Endothelial cell of umbilical vein (primary cell): ENCODE results near the gene PTTG1. TPM values are rescaled to one million over a fixed set of nuclear protein-coding genes. Genes with fewer than 3 reads are reported as not detected.
A peak's percentile ranks its signal among the peaks of the same experiment; 100 is the strongest.

Experiments used
- BruUV-seq: library from RNA; stranded (reverse); fragments of 400-500 nt; replicated peaks from 2 replicates; lab custom pipeline; 2021; lab: Mats Ljungman, UMichigan
- CTCF ChIA-PET: fragments of 300-600, 350-600 bp; sonication (Branson Sonifier 250); formaldehyde crosslinking; loops from one replicate; lab custom pipeline; 2021; ENCODE audit warnings: antibody characterized with exemption, inconsistent platforms; lab: Charles Lee
- POLR2A ChIA-PET: fragments of 300-600, 350-600 bp; sonication (Branson Sonifier 250); formaldehyde crosslinking; loops from one replicate; lab custom pipeline; 2021; ENCODE audit warnings: antibody characterized with exemption, inconsistent platforms; lab: Charles Lee
- DNase-seq: peaks from one replicate; pipeline ENCODE4 v3.0.0-alpha.2; 2011; ENCODE audit warnings: low read depth, low spot score
- FAIRE-seq: peaks from 2 replicates; lab custom pipeline; 2011; peaks lifted over from hg19 to GRCh38; lab: Jason Lieb, UNC
- H2AFZ ChIP-seq: 2 replicates; pipeline ENCODE4 v1.6.0; 2012; ENCODE audit warnings: low read depth, low read length, control low read depth, inconsistent platforms
- H3K27ac ChIP-seq: 2 replicates; pipeline ENCODE4 v1.5.1; 2011; ENCODE audit warnings: low read depth, mild to moderate bottlenecking, control low read depth, low read length, moderate library complexity; ENCODE audit not compliant: insufficient read depth
- H3K27me3 ChIP-seq, 2 experiments: 2 replicates each; pipeline versions ENCODE4 v1.6.0 to v1.6.1; 2011; ENCODE audit warnings: low read length in 2 of 2, mixed read lengths in 1 of 2; ENCODE audit not compliant: control insufficient read depth in 2 of 2, insufficient read depth in 2 of 2
- H3K36me3 ChIP-seq, 2 experiments: 2 replicates in 1 of 2; 3 replicates in 1 of 2; pipeline ENCODE4 v1.5.1; 2011; ENCODE audit warnings: low read length in 2 of 2, mild to moderate bottlenecking in 1 of 2, moderate library complexity in 1 of 2; ENCODE audit not compliant: control insufficient read depth in 2 of 2, insufficient read depth in 2 of 2; ENCODE audit errors: extremely low read depth in 1 of 2
- H3K4me1 ChIP-seq: 3 replicates; pipeline ENCODE4 v1.5.1; 2011; ENCODE audit warnings: mild to moderate bottlenecking, low read length; ENCODE audit not compliant: control insufficient read depth, insufficient read depth; ENCODE audit errors: extremely low read depth
- H3K4me2 ChIP-seq: 2 replicates; pipeline ENCODE4 v1.6.1; 2011; ENCODE audit warnings: low read length, control low read depth, mixed read lengths; ENCODE audit not compliant: insufficient read depth
- H3K4me3 ChIP-seq, 3 experiments: fragments of 200-600 bp in 1 of 3; sonication (generic), shearing (Covaris generic) in 1 of 3; replicated peaks in 1 of 3; 2 replicates each; pipeline ENCODE4 v1.5.1; 2011 to 2016; ENCODE audit warnings: control low read depth in 3 of 3, low read length in 3 of 3, mild to moderate bottlenecking in 2 of 3, inconsistent platforms in 1 of 3, low read depth in 1 of 3, moderate library complexity in 1 of 3; ENCODE audit not compliant: insufficient read depth in 1 of 3
- H3K79me2 ChIP-seq: 2 replicates; pipeline ENCODE4 v1.6.0; 2012; ENCODE audit warnings: low read length, inconsistent platforms; ENCODE audit not compliant: control insufficient read depth, insufficient read depth
- H3K9ac ChIP-seq: replicated peaks from 2 replicates; pipeline ENCODE3; 2011; ENCODE audit warnings: low read length, control low read depth; ENCODE audit not compliant: insufficient read depth; ENCODE audit errors: extremely low read depth
- H3K9me1 ChIP-seq: replicated peaks from 3 replicates; pipeline ENCODE4 v1.6.0; 2011; ENCODE audit warnings: mild to moderate bottlenecking, low read length; ENCODE audit not compliant: control insufficient read depth, insufficient read depth; ENCODE audit errors: extremely low read depth
- H3K9me3 ChIP-seq: replicated peaks from 2 replicates; pipeline ENCODE4 v1.5.1; 2012; ENCODE audit warnings: low read length, inconsistent platforms; ENCODE audit not compliant: control insufficient read depth, insufficient read depth
- H4K20me1 ChIP-seq: replicated peaks from 2 replicates; pipeline ENCODE3; 2011; ENCODE audit warnings: mild to moderate bottlenecking, low read length; ENCODE audit not compliant: control insufficient read depth, insufficient read depth; ENCODE audit errors: extremely low read depth
- CTCF ChIP-seq, 2 donors: IDR thresholded peaks; 1 replicate in 1 of 2; 2 replicates in 1 of 2; pipeline ENCODE4 v1.5.1; 2011; ENCODE audit warnings: low read length in 2 of 2, mild to moderate bottlenecking in 2 of 2, moderate library complexity in 2 of 2, control low read depth in 1 of 2, inconsistent platforms in 1 of 2, low read depth in 1 of 2; ENCODE audit not compliant: insufficient read depth in 1 of 2; ENCODE audit errors: extremely low read depth in 1 of 2
- EZH2 ChIP-seq: IDR thresholded peaks from 2 replicates; pipeline ENCODE4 v1.6.1; 2012; ENCODE audit warnings: borderline replicate concordance, low read depth, mild to moderate bottlenecking, moderate library complexity, low read length, inconsistent platforms; ENCODE audit not compliant: severe bottlenecking
- FOS ChIP-seq: IDR thresholded peaks from 2 replicates; pipeline ENCODE4 v1.6.1; 2011; ENCODE audit warnings: mild to moderate bottlenecking, low read length, moderate library complexity, borderline replicate concordance; ENCODE audit not compliant: insufficient read depth
- GATA2 ChIP-seq: IDR thresholded peaks from 2 replicates; pipeline ENCODE4 v1.7.0; 2011; ENCODE audit warnings: low read depth, mild to moderate bottlenecking, moderate library complexity, mixed read lengths, low read length; ENCODE audit not compliant: insufficient read length, insufficient read depth
- JUN ChIP-seq: IDR thresholded peaks from 2 replicates; pipeline ENCODE4 v1.6.1; 2011; ENCODE audit warnings: borderline replicate concordance, low read depth; ENCODE audit not compliant: insufficient read length, insufficient read depth
- MAX ChIP-seq: IDR thresholded peaks from 2 replicates; pipeline ENCODE4 v1.6.1; 2011; ENCODE audit not compliant: insufficient read depth, insufficient read length
- MYC ChIP-seq: IDR thresholded peaks from one replicate; pipeline ENCODE4 v1.6.1; 2011; ENCODE audit warnings: mild to moderate bottlenecking, low read depth, low read length
- POLR2AphosphoS5 ChIP-seq: IDR thresholded peaks from 2 replicates; pipeline ENCODE4 v1.6.1; 2012; ENCODE audit warnings: low read depth, mild to moderate bottlenecking, control low read depth, low read length, moderate library complexity; ENCODE audit not compliant: insufficient read depth
- dilution Hi-C: fragments of 300-500 bp; cut with MboI; formaldehyde crosslinking; loops from one replicate; pipeline ENCODE4 v1.15.0; 2019; ENCODE audit warnings: low sequenced_read_pairs; ENCODE audit not compliant: extremely low pct_ligation_motif_present
- intact Hi-C: fragments of 100-400 bp; cut with micrococcal nuclease; formaldehyde crosslinking; loops from one replicate; pipeline ENCODE4 v1.10.0; 2022
- polyA plus RNA-seq, 4 experiments: library from polyadenylated mRNA; depleted of rRNA in 3 of 4; stranded (reverse) in 3 of 4; unstranded in 1 of 4; fragments of >200 nt; gene quantifications; 2 replicates each; pipeline versions ENCODE4 v1.2.1 to v1.2.3, GENCODE V29; 2011 to 2012; ENCODE audit warnings: missing spikeins in 1 of 4
- total RNA-seq: library from RNA; stranded (reverse); gene quantifications from 2 replicates; pipeline ENCODE4 v1.2.3, GENCODE V29; 2021

Gene PTTG1
- total and polyA plus RNA-seq, 2 donors (not counting 3 experiments of a cell fraction or from before 2014, with no cell fraction given) = 140 to 157 TPM

GRCh38 chr5:160450164-160450932 lies 28.7 kb downstream of the PTTG1 start:
- Histone ChIP-seq H2AFZ (peak overlapping the region; percentile 50), H3K27me3 (no peaks in the 10 kb centered on the region), H3K79me2 (no peaks in the 10 kb centered on the region), H3K9me1 (no peaks in the 10 kb centered on the region), H4K20me1 (no peaks in the 10 kb centered on the region), H3K36me3 (no peaks in the 10 kb centered on the region), H3K9ac (peak overlapping the region; percentile 73), H3K4me1 (peaks cover 41% of the 10 kb centered on the region), H3K9me3 (no peaks in the 10 kb centered on the region), H3K27ac (peak overlapping the region; percentile 97), H3K4me2 (peak overlapping the region; percentile 61), H3K4me3 (no peak overlapping the region)
- BruUV-seq = no TSS peak
- FAIRE-seq (peak; percentile 87), DNase-seq (peak; percentile 75)
- POLR2A ChIA-PET = no interaction called here
- intact Hi-C loops = loop anchor here (1.0 to 2.0 kb wide), 4 partner anchors 11 to 30 kb away; partner anchors contain the start of gene PTTG1
- dilution Hi-C loops = no loop called here
- TF ChIP-seq MAX = no peak
- no peak for TF ChIP-seq MYC
- TF ChIP-seq EZH2 = no peak
- TF ChIP-seq GATA2 = peak; percentile 83
- peak; percentile 27 for TF ChIP-seq POLR2AphosphoS5
- no peak for TF ChIP-seq CTCF (IDR thresholded peaks at IDR 0.05; ENCODE audit: extremely low read depth in 1 of 2, insufficient read depth in 1 of 2, low read depth in 1 of 2, low read length in 2 of 2)
- TF ChIP-seq JUN = peak; percentile 36
- peak; percentile 54 for TF ChIP-seq FOS
- CTCF ChIA-PET = interaction anchor here (0.6 to 1.0 kb wide), 3 partner anchors 10 to 13 kb away, joined by 3 read pairs; no protein-coding TSS in a partner anchor
